H9 (cell line): ENCODE measurements around the gene DSN1. TPM values are rescaled to one million over a fixed set of nuclear protein-coding genes. Genes with fewer than 3 reads are reported as not detected.

ENCODE experiments used
- DNase-seq: peaks from one replicate; pipeline ENCODE4 v3.0.0-alpha.2; 2017
- H2AFZ ChIP-seq: one replicate; pipeline ENCODE4 v1.6.1; 2013; ENCODE audit warnings: mild to moderate bottlenecking, low read length, control low read depth, moderate library complexity
- H2AK5ac ChIP-seq: 2 replicates; pipeline ENCODE4 v1.6.1; 2013; ENCODE audit warnings: low read length, control low read depth, mixed read lengths; ENCODE audit not compliant: insufficient read length
- H2BK120ac ChIP-seq: one replicate; pipeline ENCODE4 v1.6.1; 2013; ENCODE audit warnings: low read depth, mild to moderate bottlenecking, low read length, control low read depth, inconsistent platforms; ENCODE audit not compliant: poor library complexity, severe bottlenecking
- H2BK12ac ChIP-seq: 2 replicates; pipeline ENCODE4 v1.6.1; 2013; ENCODE audit warnings: low read length, control low read depth, mixed read lengths, low read depth; ENCODE audit not compliant: insufficient read length
- H2BK15ac ChIP-seq: 2 replicates; pipeline ENCODE4 v1.6.1; 2013; ENCODE audit warnings: low read depth, low read length, control low read depth
- H2BK20ac ChIP-seq: one replicate; pipeline ENCODE4 v1.6.1; 2013; ENCODE audit warnings: low read depth, mild to moderate bottlenecking, low read length, control low read depth, inconsistent platforms; ENCODE audit not compliant: poor library complexity, severe bottlenecking
- H2BK5ac ChIP-seq: 2 replicates; pipeline ENCODE4 v1.6.1; 2013; ENCODE audit warnings: low read length, control low read depth, mixed read lengths; ENCODE audit not compliant: insufficient read length
- H3K14ac ChIP-seq: 2 replicates; pipeline ENCODE4 v1.6.1; 2013; ENCODE audit warnings: low read length, control low read depth; ENCODE audit not compliant: insufficient read depth
- H3K18ac ChIP-seq: 2 replicates; pipeline ENCODE4 v1.6.1; 2013; ENCODE audit warnings: low read depth, mild to moderate bottlenecking, mixed read lengths, low read length, control low read depth; ENCODE audit not compliant: insufficient read length
- H3K23ac ChIP-seq: 2 replicates; pipeline ENCODE4 v1.6.1; 2013; ENCODE audit warnings: low read length, control low read depth, mixed read lengths, low read depth; ENCODE audit not compliant: insufficient read length
- H3K23me2 ChIP-seq: 2 replicates; pipeline ENCODE4 v1.6.1; 2013; ENCODE audit warnings: low read depth, mild to moderate bottlenecking, mixed read lengths, low read length, control low read depth; ENCODE audit not compliant: insufficient read length, poor library complexity, severe bottlenecking
- H3K27ac ChIP-seq: 2 replicates; pipeline ENCODE4 v1.5.1; 2013; ENCODE audit warnings: low read length, control low read depth, mixed read lengths, low read depth; ENCODE audit not compliant: insufficient read length
- H3K27me3 ChIP-seq: 2 replicates; pipeline ENCODE4 v1.6.1; 2013; ENCODE audit warnings: low read length, control low read depth, inconsistent platforms; ENCODE audit not compliant: insufficient read depth
- H3K4ac ChIP-seq: 2 replicates; pipeline ENCODE4 v1.6.1; 2013; ENCODE audit warnings: low read depth, mild to moderate bottlenecking, control low read depth, inconsistent platforms, low read length, moderate library complexity
- H3K4me1 ChIP-seq: 2 replicates; pipeline ENCODE4 v1.6.1; 2013; ENCODE audit warnings: low read length, control low read depth, inconsistent platforms; ENCODE audit not compliant: insufficient read depth
- H3K4me2 ChIP-seq: 2 replicates; pipeline ENCODE4 v1.6.1; 2013; ENCODE audit warnings: low read length, control low read depth, mixed read lengths; ENCODE audit not compliant: insufficient read length, insufficient read depth
- H3K56ac ChIP-seq: 2 replicates; pipeline ENCODE4 v1.6.1; 2013; ENCODE audit warnings: low read depth, mild to moderate bottlenecking, mixed read lengths, low read length, control low read depth; ENCODE audit not compliant: insufficient read length
- H3K79me1 ChIP-seq: 2 replicates; pipeline ENCODE4 v1.6.1; 2013; ENCODE audit warnings: low read depth, mild to moderate bottlenecking, moderate library complexity, low read length, control low read depth, inconsistent platforms; ENCODE audit not compliant: insufficient read depth, poor library complexity, severe bottlenecking
- H3K79me2 ChIP-seq: 2 replicates; pipeline ENCODE4 v1.6.1; 2013; ENCODE audit warnings: low read length, control low read depth, inconsistent platforms; ENCODE audit not compliant: insufficient read depth
- H3K9ac ChIP-seq: 2 replicates; pipeline ENCODE4 v1.6.1; 2013; ENCODE audit warnings: low read length, control low read depth, mixed read lengths; ENCODE audit not compliant: insufficient read length; ENCODE audit errors: extremely low read depth
- H3K9me3 ChIP-seq: one replicate; pipeline ENCODE4 v1.6.1; 2013; ENCODE audit warnings: low read depth, low read length, inconsistent platforms; ENCODE audit not compliant: control insufficient read depth
- H3T11ph ChIP-seq: one replicate; pipeline ENCODE4 v1.6.1; 2013; ENCODE audit warnings: mild to moderate bottlenecking, low read length, control low read depth, inconsistent platforms
- H4K20me1 ChIP-seq: one replicate; pipeline ENCODE4 v1.6.1; 2013; ENCODE audit not compliant: control insufficient read depth, insufficient read length, insufficient read depth
- H4K5ac ChIP-seq: 2 replicates; pipeline ENCODE4 v1.6.1; 2013; ENCODE audit warnings: low read depth, mild to moderate bottlenecking, mixed read lengths, low read length, control low read depth; ENCODE audit not compliant: insufficient read length
- H4K8ac ChIP-seq: replicated peaks from 2 replicates; pipeline ENCODE4 v1.6.1; 2013; ENCODE audit warnings: low read length, control low read depth, mixed read lengths, low read depth; ENCODE audit not compliant: insufficient read length
- H4K91ac ChIP-seq: 2 replicates; pipeline ENCODE4 v1.6.1; 2013; ENCODE audit warnings: low read depth, mild to moderate bottlenecking, moderate library complexity, mixed read lengths, low read length, control low read depth; ENCODE audit not compliant: insufficient read length
- H3K27ac Mint-ChIP-seq, 3 experiments: 2 replicates in 2 of 3; 3 replicates in 1 of 3; pipeline ENCODE4 v1.8.0; 2020 to 2021; ENCODE audit warnings: mixed read lengths in 3 of 3, mild to moderate bottlenecking in 1 of 3, moderate library complexity in 1 of 3
- H3K27me3 Mint-ChIP-seq: 2 replicates; pipeline ENCODE4 v1.8.0; 2021; ENCODE audit warnings: low read depth, mild to moderate bottlenecking, moderate library complexity, mixed read lengths
- H3K36me3 Mint-ChIP-seq, 3 experiments: 2 replicates in 2 of 3; 3 replicates in 1 of 3; pipeline ENCODE4 v1.8.0; 2020 to 2021; ENCODE audit warnings: low read depth in 3 of 3, mixed read lengths in 3 of 3; ENCODE audit not compliant: insufficient read depth in 1 of 3
- H3K4me1 Mint-ChIP-seq, 2 experiments: 2 replicates each; pipeline ENCODE4 v1.8.0; 2020; ENCODE audit warnings: mixed read lengths in 2 of 2
- H3K4me3 Mint-ChIP-seq, 2 experiments: 2 replicates in 1 of 2; 3 replicates in 1 of 2; pipeline ENCODE4 v1.8.0; 2020 to 2021; ENCODE audit warnings: mild to moderate bottlenecking in 2 of 2, mixed read lengths in 2 of 2, moderate library complexity in 1 of 2
- H3K9me3 Mint-ChIP-seq, 2 experiments: 2 replicates in 1 of 2; 3 replicates in 1 of 2; pipeline ENCODE4 v1.8.0; 2020; ENCODE audit warnings: mild to moderate bottlenecking in 2 of 2, mixed read lengths in 2 of 2, moderate library complexity in 1 of 2
- CTCF ChIP-seq: fragments of 200-600 bp; sonication (generic); conservative IDR thresholded peaks from 3 replicates; pipeline ENCODE4 v1.8.0; 2021; ENCODE audit warnings: antibody characterized with exemption, mild to moderate bottlenecking
- WGBS: extraction: QIAGEN DNeasy Blood & Tissue Kit; methylation state at CpG from one replicate; pipeline ENCODE4 v1.1.7; 2013; ENCODE audit warnings: missing lambda C conversion rate, low lambda C conversion rate, mixed read lengths; ENCODE audit not compliant: insufficient read length; ENCODE audit errors: extremely low coverage; 5-methylcytosine and 5-hydroxymethylcytosine counted together
- total RNA-seq: library from RNA; stranded (reverse); gene quantifications from 2 replicates; pipeline ENCODE4 v1.2.1, GENCODE V29; 2021

DSN1 gene
- total RNA-seq, 1 experiment from 2014 or later = 22.8 TPM

- no peaks in the 10 kb centered on the region; a peak in 1 of 4 replicates for H3K4me1 Mint-ChIP-seq
- no peak overlapping the region for H3K4ac ChIP-seq
- H4K8ac ChIP-seq = no peak overlapping the region
- no peaks in the 10 kb centered on the region for H3K79me1 ChIP-seq
- H3K9me3 ChIP-seq = no peaks in the 10 kb centered on the region
- no peaks in the 10 kb centered on the region for H3K4me1 ChIP-seq
- no peak overlapping the region for H3K4me2 ChIP-seq
- no peak overlapping the region for H2BK12ac ChIP-seq
- no peak overlapping the region for H3K18ac ChIP-seq
- no peaks in the 10 kb centered on the region for H4K20me1 ChIP-seq
- no peak overlapping the region for H3T11ph ChIP-seq
- no peak overlapping the region for H3K27ac ChIP-seq
- no peak overlapping the region for H3K56ac ChIP-seq
- no peak overlapping the region for H3K9ac ChIP-seq
- no peak overlapping the region for H3K14ac ChIP-seq
- no peak for DNase-seq
- H2AFZ ChIP-seq = no peak overlapping the region
- no peaks in the 10 kb centered on the region for H3K9me3 Mint-ChIP-seq
- no peak overlapping the region for H2BK120ac ChIP-seq
- no peak overlapping the region for H2BK20ac ChIP-seq
- peak overlapping the region; percentile 49 for H3K23ac ChIP-seq
- H3K27ac Mint-ChIP-seq = no peak overlapping the region
- no peaks in the 10 kb centered on the region for H3K27me3 ChIP-seq
- no peaks in the 10 kb centered on the region for H3K79me2 ChIP-seq
- no peak overlapping the region for H2BK15ac ChIP-seq
- H3K27me3 Mint-ChIP-seq = no peaks in the 10 kb centered on the region
- H4K91ac ChIP-seq = no peak overlapping the region
- no peaks in the 10 kb centered on the region for H3K36me3 Mint-ChIP-seq
- WGBS = no CpG with 5 or more reads among the region's 5 CpGs
- no peaks in the 10 kb centered on the region for H3K23me2 ChIP-seq
- H2AK5ac ChIP-seq = no peak overlapping the region
- TF ChIP-seq CTCF = no peak
- no peak overlapping the region for H3K4me3 Mint-ChIP-seq
- H4K5ac ChIP-seq = no peak overlapping the region
- no peak overlapping the region for H2BK5ac ChIP-seq
These were observed 64.4 kb downstream of the DSN1 start for GRCh38 chr20:36709126-36709525.
